NCI-H345 treated with DMSO at 0.1 percent for 48 hours (cell line): Measurements from ENCODE around the gene KLHL3.

Source experiments
- DNase-seq: peaks from one replicate; lab custom pipeline; 2025; ENCODE audit not compliant: unreplicated experiment; lab: John Stamatoyannopoulos, UW

Gene KLHL3

GRCh38 chr5:137747848-137748247 is 12.0 kb upstream of the KLHL3 start:
- DNase-seq, result no peak

DNA sequence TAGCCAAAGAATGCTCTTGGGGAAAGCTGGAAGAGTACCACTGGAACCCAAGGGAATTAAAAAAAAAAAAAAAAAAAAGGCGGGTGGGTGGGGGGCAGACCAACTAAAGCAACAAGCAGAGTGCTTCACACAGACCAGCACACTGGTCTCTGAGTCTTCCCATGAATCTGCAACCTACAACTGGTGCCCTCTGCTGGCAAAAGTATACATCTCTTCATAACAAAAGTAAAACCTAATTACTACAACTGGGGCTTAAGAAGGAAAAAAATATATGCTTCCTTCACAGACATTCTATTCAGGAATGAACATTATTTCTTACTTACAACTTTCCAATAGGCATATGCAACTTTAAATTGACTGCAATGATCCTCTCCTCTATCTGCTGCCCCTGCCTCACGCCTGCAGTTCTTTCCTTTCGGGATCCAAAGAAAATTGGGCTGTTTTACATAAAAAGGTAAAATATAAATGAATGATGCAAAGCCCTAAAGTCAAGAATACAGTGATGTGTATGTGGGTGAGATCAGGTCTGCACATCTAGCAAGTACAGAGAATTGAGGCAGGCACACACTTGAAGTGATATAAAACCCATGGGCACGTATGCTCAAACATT is 7.2 kb upstream of the KLHL3 start:
- peak; percentile 88 for DNase-seq

- DNase-seq, result peak; percentile 97
Observed at GRCh38 chr5:137741718-137742117, 5.8 kb upstream of the KLHL3 start.

DNA sequence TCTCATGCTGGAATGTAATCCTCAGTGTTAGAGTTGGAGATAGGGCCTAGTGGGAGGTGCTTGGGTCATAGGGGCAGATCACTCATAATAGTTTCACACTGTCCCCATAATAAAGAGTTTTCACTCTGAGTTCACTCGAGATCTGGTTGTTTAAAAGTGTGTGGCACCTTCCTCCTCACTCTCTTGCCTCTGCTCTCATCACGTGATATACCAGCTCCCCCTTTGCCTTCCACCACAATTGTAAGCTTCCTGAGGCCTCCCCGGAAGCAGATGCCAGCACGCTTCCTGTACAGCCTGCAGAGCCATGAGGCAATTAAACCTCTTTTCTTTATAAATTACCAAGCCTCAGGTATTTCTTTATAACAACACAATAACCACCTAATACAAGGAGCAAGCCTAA is 3.8 kb upstream of the KLHL3 start:
- DNase-seq, result no peak

GRCh38 chr5:137738947-137739346 is 3.1 kb upstream of the KLHL3 start:
- no peak for DNase-seq

- DNase-seq, result no peak
Observed at GRCh38 chr5:137737349-137738131, 1.7 kb upstream of the KLHL3 start.

DNA sequence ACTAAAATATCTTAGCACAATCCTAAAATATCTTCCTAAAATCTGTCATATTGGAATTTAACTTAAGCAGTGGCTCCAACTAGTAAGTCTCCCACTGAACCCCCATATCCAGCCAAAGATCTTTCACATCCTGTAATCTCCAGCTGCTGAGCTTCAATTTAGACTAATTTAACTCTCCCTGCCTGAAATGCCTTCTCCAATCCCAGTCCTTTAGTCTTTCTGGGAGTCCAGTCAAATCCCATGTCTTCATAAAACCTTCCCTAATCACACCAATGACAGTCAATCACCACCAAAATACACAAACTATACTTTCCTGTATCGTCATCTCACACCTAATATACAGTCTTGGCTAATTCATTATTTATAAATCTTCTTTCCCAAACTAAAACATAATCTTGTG is 607 bp upstream of the KLHL3 start:
- DNase-seq, result no peak

DNA sequence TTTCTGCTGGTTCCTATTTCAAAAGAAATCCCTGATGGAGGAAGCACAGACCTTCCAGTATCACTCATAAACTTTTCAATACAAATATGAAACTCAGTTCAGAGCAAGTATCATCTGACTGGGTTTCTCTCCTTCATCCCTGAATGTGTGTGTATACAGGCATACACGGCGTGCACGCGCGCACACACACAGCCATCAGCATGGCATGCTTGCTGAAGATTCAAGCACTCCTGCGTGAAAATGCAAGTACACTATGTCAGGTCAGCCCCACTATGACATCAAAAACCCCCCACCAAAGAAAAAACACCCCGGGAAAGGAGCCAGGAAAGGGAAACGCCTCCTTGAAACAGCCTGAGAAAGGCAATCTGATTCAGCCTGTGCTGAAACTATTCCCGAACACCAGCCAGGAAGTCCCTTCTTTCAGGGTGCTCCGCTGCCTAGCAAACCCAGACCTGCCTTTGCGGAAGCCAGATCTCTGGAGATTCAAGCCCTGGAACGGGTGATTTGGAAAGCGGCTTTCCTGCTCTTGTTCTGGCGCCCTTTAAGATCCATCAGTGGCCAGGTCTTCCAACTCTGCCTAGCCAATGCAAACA is 831 bp downstream of the KLHL3 start:
- peak; percentile 73 for DNase-seq

DNA sequence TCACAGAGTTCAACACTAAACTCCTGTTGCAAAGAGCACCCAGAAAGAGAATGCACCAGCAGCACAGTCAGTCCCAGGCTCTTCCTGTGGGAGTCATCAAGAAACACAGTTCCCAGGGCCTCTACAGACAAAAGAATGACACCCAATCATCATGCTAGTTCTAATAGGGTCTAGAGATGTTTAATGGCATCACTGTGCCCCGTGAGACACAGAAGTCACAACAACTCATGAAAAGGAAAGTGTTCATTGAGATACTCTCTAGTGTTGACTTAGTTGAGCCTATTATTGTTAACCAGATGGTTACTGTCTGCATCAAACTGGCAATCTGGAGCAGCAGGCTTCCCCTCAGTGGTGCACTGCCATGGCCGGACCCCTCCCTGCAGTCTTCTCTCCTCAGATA is 1.6 kb downstream of the KLHL3 start:
- peak; percentile 66 for DNase-seq

- DNase-seq, result no peak
Observed at GRCh38 chr5:137733922-137734321, 2.0 kb downstream of the KLHL3 start.

GRCh38 chr5:137733006-137733405 is 2.9 kb downstream of the KLHL3 start:
- DNase-seq, result no peak

DNA sequence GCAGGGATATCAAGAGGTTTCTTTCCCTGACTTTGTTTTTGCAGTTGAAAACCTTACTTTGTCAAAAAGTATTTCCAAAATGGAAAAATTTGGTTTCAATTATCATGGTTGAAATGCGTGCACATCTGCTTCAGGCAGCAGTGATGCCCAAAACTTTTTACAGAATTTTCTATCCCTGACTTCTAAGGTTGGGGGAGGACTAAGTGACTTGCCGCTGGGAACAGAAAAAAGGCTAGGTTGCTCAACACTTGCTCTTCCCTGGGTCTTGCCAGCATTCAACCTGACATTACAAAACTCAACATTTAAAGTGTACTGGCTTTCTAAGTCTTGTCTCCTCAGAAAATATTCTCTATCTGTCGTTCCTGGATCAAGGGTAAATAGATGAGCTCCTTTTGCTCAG is 4.7 kb downstream of the KLHL3 start:
- no peak for DNase-seq

- DNase-seq, result no peak
Observed at GRCh38 chr5:137730336-137730735, 5.6 kb downstream of the KLHL3 start.

DNA sequence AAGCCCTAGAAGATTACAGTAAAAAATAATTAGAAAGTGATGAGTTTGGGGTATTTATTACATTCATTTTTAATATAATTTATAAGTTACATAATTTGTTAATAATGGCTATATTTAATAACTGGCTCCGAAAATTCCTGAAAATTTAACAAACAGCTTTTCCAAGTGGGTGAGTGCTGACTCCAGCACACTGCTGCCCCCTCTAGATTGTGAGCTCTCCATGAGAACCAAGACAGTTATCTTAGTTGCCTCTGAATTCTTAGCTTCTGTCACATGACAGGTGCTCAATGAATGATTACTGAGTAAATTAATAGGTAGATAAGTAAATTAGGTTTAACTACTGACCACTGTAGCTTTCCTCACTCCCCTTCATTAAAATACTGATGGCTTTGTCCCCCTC is 7.8 kb downstream of the KLHL3 start:
- no peak for DNase-seq

GRCh38 chr5:137727623-137728022 is 8.3 kb downstream of the KLHL3 start:
- DNase-seq, result no peak

- DNase-seq, result no peak
Observed at GRCh38 chr5:137724251-137724650, 11.6 kb downstream of the KLHL3 start.

- no peak for DNase-seq
Observed at GRCh38 chr5:137718611-137719010, 17.3 kb downstream of the KLHL3 start.

- no peak for DNase-seq
Observed at GRCh38 chr5:137716337-137716736, 19.6 kb downstream of the KLHL3 start.

GRCh38 chr5:137715456-137715855 is 20.4 kb downstream of the KLHL3 start:
- DNase-seq, result no peak

GRCh38 chr5:137714946-137715345 is 20.9 kb downstream of the KLHL3 start:
- no peak for DNase-seq

DNA sequence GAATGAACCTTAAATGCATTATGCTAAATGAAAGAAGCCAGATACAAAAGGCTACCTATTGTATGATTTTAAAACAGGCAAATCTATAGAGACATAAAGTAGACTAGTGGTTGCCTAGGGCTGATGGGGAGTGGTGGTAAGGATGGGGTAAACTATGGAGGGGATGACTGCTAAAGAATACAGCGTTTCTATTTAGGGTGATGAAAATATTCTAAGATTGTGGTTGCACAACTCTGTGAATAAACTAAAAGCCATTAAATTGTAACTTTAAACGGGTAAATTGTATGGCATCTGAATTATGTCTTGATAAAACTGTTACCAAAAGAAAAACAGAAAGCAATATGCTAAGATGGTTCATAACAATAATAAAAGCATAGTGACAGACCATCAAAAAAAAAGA is 21.4 kb downstream of the KLHL3 start:
- DNase-seq, result no peak

DNA sequence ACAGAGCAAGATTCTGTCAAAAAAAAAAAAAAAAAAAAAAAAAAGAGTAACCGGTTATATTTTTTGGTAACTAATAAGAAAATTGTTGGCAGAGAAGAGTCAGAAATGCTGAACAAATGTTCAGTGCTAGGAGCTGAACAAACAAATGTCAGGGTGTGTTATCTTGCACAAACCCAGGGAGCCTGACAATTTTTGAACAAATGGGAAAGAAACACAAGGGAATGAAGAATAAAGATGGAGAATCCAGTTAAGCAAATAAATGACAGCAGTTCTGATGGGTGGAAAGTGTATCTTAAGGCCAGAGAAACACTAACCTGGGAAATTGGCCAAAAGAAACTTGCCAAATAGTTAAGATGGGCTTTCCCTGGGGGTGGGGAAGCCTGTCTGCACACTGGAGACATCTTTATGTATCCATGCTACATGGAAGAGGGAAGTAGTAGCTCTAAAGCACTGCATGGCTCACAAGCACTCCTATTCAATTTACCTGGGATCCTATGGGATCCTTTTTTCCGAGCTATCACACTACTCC is 23.7 kb downstream of the KLHL3 start:
- no peak for DNase-seq
